ENCODE data around the gene SRD5A3. TPM values are rescaled to one million over a fixed set of nuclear protein-coding genes. Genes with fewer than 3 reads are reported as not detected.

SRD5A3 gene
- total RNA-seq, 2 experiments from 2014 or later, result 19.2 to 19.7 TPM

GRCh38 chr4:55363691-55364351 is 17.8 kb downstream of the SRD5A3 start:
- Mint-ChIP-seq H3K4me1 (ENCODE audit: low read depth) (peaks cover 6% of the 10 kb centered on the region), H3K9me3 (no peaks in the 10 kb centered on the region), H3K27ac (no peak overlapping the region), H3K4me3 (no peak overlapping the region), H3K36me3 (peaks cover 9% of the 10 kb centered on the region), H3K27me3 (no peaks in the 10 kb centered on the region)
- intact Hi-C loops (cut with micrococcal nuclease), result no loop called here
- POLR2A ChIA-PET, result no interaction called here
- no peak for DNase-seq
- CTCF ChIA-PET, result interaction anchor here (0.6 kb wide), 1 partner anchor 83 kb away, joined by 3 read pairs; no protein-coding TSS in a partner anchor

GRCh38 chr4:55364691-55365344 is 18.8 kb downstream of the SRD5A3 start:
- Mint-ChIP-seq H3K27ac (no peak overlapping the region), H3K4me1 (ENCODE audit: low read depth) (no peaks in the 10 kb centered on the region), H3K9me3 (no peaks in the 10 kb centered on the region), H3K36me3 (peaks cover 10% of the 10 kb centered on the region), H3K4me3 (no peak overlapping the region), H3K27me3 (no peaks in the 10 kb centered on the region)
- POLR2A ChIA-PET, result no interaction called here
- intact Hi-C loops (cut with micrococcal nuclease), result no loop called here
- CTCF ChIA-PET, result interaction anchor here (0.6 kb wide), 1 partner anchor 106 kb away, joined by 3 read pairs; no protein-coding TSS in a partner anchor
- DNase-seq, result no peak

- POLR2A ChIA-PET, result no interaction called here
- CTCF ChIA-PET, result no interaction called here
- H3K4me1 Mint-ChIP-seq (ENCODE audit: low read depth), result no peaks in the 10 kb centered on the region
- intact Hi-C loops (cut with micrococcal nuclease), result no loop called here
- H3K9me3 Mint-ChIP-seq, result no peaks in the 10 kb centered on the region
- no peak overlapping the region for H3K27ac Mint-ChIP-seq
- DNase-seq, result no peak
- no peak overlapping the region for H3K4me3 Mint-ChIP-seq
- no peaks in the 10 kb centered on the region for H3K27me3 Mint-ChIP-seq
- peaks cover 14% of the 10 kb centered on the region for H3K36me3 Mint-ChIP-seq
These were observed 19.3 kb downstream of the SRD5A3 start for GRCh38 chr4:55365345-55365728.

DNA sequence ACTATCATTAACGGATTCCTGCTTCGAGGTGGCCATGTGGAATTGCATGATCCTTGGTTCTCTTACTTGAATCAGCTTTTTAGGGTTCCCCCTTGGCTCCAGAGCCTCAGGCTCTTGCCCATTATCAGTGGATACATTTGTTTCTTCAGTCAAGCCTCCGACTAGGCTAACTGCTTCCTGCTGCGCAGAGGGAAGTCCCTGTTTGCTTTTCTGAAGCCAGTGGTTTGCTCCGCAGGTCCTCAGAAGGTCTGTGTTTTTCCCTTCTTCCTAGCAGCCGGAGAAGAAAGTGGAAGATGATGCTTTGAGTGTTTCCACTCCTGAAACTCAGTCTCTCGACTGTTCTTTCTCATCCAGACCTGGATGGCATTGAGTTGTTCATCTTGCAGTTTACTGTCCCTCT is 20.6 kb downstream of the SRD5A3 start:
- intact Hi-C loops (cut with micrococcal nuclease), result no loop called here
- DNase-seq, result no peak
- ChIA-PET POLR2A (no interaction called here), CTCF (no interaction called here)
- no peak overlapping the region for H3K27ac Mint-ChIP-seq
- H3K27me3 Mint-ChIP-seq, result no peaks in the 10 kb centered on the region
- H3K4me1 Mint-ChIP-seq (ENCODE audit: low read depth), result no peaks in the 10 kb centered on the region
- H3K36me3 Mint-ChIP-seq, result peaks cover 14% of the 10 kb centered on the region
- H3K9me3 Mint-ChIP-seq, result no peaks in the 10 kb centered on the region
- no peak overlapping the region for H3K4me3 Mint-ChIP-seq

GRCh38 chr4:55367084-55367722 is 21.2 kb downstream of the SRD5A3 start:
- ChIA-PET CTCF (no interaction called here), POLR2A (no interaction called here)
- no peak for DNase-seq
- Mint-ChIP-seq H3K9me3 (no peaks in the 10 kb centered on the region), H3K4me3 (no peak overlapping the region), H3K27me3 (no peaks in the 10 kb centered on the region), H3K27ac (no peak overlapping the region), H3K36me3 (peaks cover 14% of the 10 kb centered on the region), H3K4me1 (ENCODE audit: low read depth) (no peaks in the 10 kb centered on the region)
- intact Hi-C loops (cut with micrococcal nuclease), result no loop called here

DNA sequence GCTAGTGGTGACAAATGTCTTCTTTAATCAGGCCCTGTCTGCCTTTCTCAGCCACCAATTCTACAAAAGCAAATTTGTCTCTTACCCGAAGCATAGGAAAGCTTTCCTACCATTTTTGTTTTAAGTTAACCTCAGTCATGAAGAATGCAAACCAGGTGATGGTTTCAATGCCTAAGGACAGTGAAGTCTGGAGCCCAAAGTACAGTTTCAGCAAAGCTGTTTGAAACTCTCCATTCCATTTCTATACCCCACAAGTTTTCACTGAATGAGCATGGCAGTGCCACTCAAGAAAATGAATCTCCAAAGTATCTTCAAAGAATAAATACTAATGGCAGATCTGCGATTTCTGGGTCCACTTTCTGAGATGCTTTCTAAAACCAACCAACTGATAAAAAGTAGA is 23.9 kb downstream of the SRD5A3 start:
- Mint-ChIP-seq H3K4me1 (ENCODE audit: low read depth) (no peaks in the 10 kb centered on the region), H3K27me3 (no peaks in the 10 kb centered on the region)
- POLR2A ChIA-PET, result no interaction called here

GRCh38 chr4:55372259-55372658 is 26.2 kb downstream of the SRD5A3 start:
- H3K27me3 Mint-ChIP-seq, result no peaks in the 10 kb centered on the region
- H3K9me3 Mint-ChIP-seq, result no peaks in the 10 kb centered on the region
- peaks cover 8% of the 10 kb centered on the region for H3K36me3 Mint-ChIP-seq
- H3K4me1 Mint-ChIP-seq (ENCODE audit: low read depth), result no peaks in the 10 kb centered on the region
- intact Hi-C loops (cut with micrococcal nuclease), result no loop called here
- H3K27ac Mint-ChIP-seq, result no peak overlapping the region
- no peak overlapping the region for H3K4me3 Mint-ChIP-seq
- ChIA-PET CTCF (interaction anchor here (0.9 to 1.5 kb wide), 2 partner anchors 18 to 60 kb away, joined by 4 to 6 read pairs; no protein-coding TSS in a partner anchor), POLR2A (no interaction called here)
- no peak for DNase-seq

More for the DNA sequence above, 23.9 kb downstream of the SRD5A3 start:
- no peaks in the 10 kb centered on the region for H3K9me3 Mint-ChIP-seq
- H3K4me3 Mint-ChIP-seq, result no peak overlapping the region
- peaks cover 12% of the 10 kb centered on the region for H3K36me3 Mint-ChIP-seq
- no peak for DNase-seq
- intact Hi-C loops (cut with micrococcal nuclease), result no loop called here
- CTCF ChIA-PET, result interaction anchor here (0.8 kb wide), 1 partner anchor 47 kb away, joined by 3 read pairs; no protein-coding TSS in a partner anchor
- no peak overlapping the region for H3K27ac Mint-ChIP-seq

- POLR2A ChIA-PET, result interaction anchor here (0.6 kb wide), 1 partner anchor 23 kb away, joined by 4 read pairs; no protein-coding TSS in a partner anchor
- CTCF ChIA-PET, result interaction anchor here (0.9 to 1.5 kb wide), 2 partner anchors 17 to 61 kb away, joined by 4 to 6 read pairs; no protein-coding TSS in a partner anchor
- H3K36me3 Mint-ChIP-seq, result peaks cover 5% of the 10 kb centered on the region
- no peaks in the 10 kb centered on the region for H3K27me3 Mint-ChIP-seq
- no peak overlapping the region for H3K27ac Mint-ChIP-seq
- H3K4me1 Mint-ChIP-seq (ENCODE audit: low read depth), result no peaks in the 10 kb centered on the region
- no peak for DNase-seq
- H3K4me3 Mint-ChIP-seq, result no peak overlapping the region
- intact Hi-C loops (cut with micrococcal nuclease), result no loop called here
- no peaks in the 10 kb centered on the region for H3K9me3 Mint-ChIP-seq
These were observed 27.4 kb downstream of the SRD5A3 start for GRCh38 chr4:55373461-55373860.

- no peaks in the 10 kb centered on the region for H3K36me3 Mint-ChIP-seq
- CTCF ChIA-PET, result no interaction called here
- H3K9me3 Mint-ChIP-seq, result no peaks in the 10 kb centered on the region
- POLR2A ChIA-PET, result no interaction called here
- no peaks in the 10 kb centered on the region for H3K27me3 Mint-ChIP-seq
- no peak overlapping the region for H3K4me3 Mint-ChIP-seq
- no peaks in the 10 kb centered on the region for H3K4me1 Mint-ChIP-seq (ENCODE audit: low read depth)
- H3K27ac Mint-ChIP-seq, result no peak overlapping the region
- no peak for DNase-seq
- intact Hi-C loops (cut with micrococcal nuclease), result no loop called here
These were observed 30.7 kb downstream of the SRD5A3 start for GRCh38 chr4:55376698-55377097.

DNA sequence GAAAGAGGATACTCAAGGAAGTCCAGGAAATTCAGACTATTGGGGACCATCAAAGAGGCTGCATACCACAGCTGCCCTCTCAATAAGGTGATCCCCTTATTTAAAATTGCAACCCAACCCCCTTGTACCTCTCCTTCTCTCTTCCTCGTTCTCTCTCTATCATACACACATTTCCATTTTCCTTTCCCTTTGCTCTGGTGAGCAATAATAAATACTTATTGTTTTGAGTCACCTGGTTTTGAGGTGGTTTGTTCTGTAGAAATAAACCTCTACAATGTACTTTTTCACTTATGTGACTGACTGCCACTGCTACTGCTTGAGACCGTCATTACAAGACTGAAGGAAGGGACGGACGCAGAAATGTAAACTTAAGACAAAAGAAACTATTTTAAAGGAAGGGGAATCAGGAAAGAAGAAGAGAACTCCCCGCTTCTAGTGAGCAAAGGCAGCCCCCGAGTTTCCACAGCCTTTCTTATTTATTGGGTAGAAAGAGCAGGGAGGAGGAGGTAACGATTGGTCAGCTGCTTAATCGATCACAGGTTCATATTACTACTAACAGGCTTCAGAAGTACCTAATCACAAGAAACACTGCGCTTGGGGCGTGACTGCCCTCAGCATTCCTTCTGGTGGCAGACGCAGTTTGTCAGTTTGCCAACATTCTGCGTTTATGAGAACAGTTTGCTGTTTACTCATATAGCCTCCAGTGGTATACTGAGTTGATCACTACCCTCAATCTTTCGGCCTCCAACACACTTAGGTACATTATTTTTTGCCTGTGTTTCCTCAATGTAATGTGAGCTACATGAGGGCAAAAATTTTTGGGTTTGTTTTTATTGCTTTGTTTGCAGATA is 32.8 kb downstream of the SRD5A3 start:
- Mint-ChIP-seq H3K9me3 (no peaks in the 10 kb centered on the region), H3K27me3 (no peaks in the 10 kb centered on the region), H3K4me1 (ENCODE audit: low read depth) (no peaks in the 10 kb centered on the region), H3K36me3 (no peaks in the 10 kb centered on the region), H3K27ac (no peak overlapping the region), H3K4me3 (no peak overlapping the region)
- DNase-seq, result no peak
- intact Hi-C loops (cut with micrococcal nuclease), result loop anchor here (2.0 kb wide), 1 partner anchor 28 kb away; no protein-coding TSS in a partner anchor
- POLR2A ChIA-PET, result no interaction called here
- CTCF ChIA-PET, result no interaction called here

GRCh38 chr4:55380576-55380975 is 34.5 kb downstream of the SRD5A3 start:
- POLR2A ChIA-PET, result no interaction called here
- H3K36me3 Mint-ChIP-seq, result no peaks in the 10 kb centered on the region
- CTCF ChIA-PET, result no interaction called here
- no peaks in the 10 kb centered on the region for H3K27me3 Mint-ChIP-seq
- no peak for DNase-seq
- intact Hi-C loops (cut with micrococcal nuclease), result no loop called here
- peaks cover 4% of the 10 kb centered on the region for H3K4me1 Mint-ChIP-seq (ENCODE audit: low read depth)
- H3K9me3 Mint-ChIP-seq, result no peaks in the 10 kb centered on the region
- no peak overlapping the region for H3K27ac Mint-ChIP-seq
- H3K4me3 Mint-ChIP-seq, result no peak overlapping the region

DNA sequence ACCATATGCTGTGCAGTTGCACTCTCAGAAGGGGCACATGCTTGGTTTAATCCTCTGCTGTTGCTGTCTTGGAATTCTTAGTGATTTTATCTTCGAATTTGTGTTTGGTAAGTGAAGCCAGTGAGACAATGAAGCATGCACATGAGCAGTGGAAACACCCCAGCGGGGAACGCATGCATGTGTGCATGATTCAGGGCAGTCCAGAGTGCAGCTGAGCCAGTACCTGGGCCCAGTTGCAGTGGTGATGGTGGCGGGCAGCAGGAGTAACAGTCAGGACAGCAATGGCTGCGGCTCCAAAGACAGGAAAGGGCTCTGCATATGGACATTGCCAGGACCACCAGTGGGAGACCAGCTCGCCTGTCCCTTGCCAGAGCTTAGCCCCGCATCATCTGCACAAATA is 35.5 kb downstream of the SRD5A3 start:
- Mint-ChIP-seq H3K27ac (no peak overlapping the region), H3K27me3 (no peaks in the 10 kb centered on the region), H3K9me3 (no peaks in the 10 kb centered on the region), H3K36me3 (no peaks in the 10 kb centered on the region), H3K4me3 (no peak overlapping the region), H3K4me1 (ENCODE audit: low read depth) (peaks cover 5% of the 10 kb centered on the region)
- ChIA-PET POLR2A (no interaction called here), CTCF (no interaction called here)
- DNase-seq, result no peak
- intact Hi-C loops (cut with micrococcal nuclease), result no loop called here

All from activated CD4-positive, alpha-beta memory T cell treated with anti-CD3 and anti-CD28 coated beads for 36 hours (primary cell).